Measurements from ENCODE around the gene CXCL8.
"Not testable (repeated sequence)": the region's sequence is repeated elsewhere in the genome, so short reads cannot be mapped to it uniquely, and the experiment has no call there.

Gene CXCL8

DNA sequence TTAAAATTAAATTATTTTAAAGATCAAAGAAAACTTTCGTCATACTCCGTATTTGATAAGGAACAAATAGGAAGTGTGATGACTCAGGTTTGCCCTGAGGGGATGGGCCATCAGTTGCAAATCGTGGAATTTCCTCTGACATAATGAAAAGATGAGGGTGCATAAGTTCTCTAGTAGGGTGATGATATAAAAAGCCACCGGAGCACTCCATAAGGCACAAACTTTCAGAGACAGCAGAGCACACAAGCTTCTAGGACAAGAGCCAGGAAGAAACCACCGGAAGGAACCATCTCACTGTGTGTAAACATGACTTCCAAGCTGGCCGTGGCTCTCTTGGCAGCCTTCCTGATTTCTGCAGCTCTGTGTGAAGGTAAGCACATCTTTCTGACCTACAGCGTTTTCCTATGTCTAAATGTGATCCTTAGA is at the start of gene CXCL8:
Gene CXCL8, plus strand, starts transcription at position 217 of the 426 bp plus-strand sequence. Its CDS starts 90 bp downstream, at position 307.
- no peak for DNase-seq

DNA sequence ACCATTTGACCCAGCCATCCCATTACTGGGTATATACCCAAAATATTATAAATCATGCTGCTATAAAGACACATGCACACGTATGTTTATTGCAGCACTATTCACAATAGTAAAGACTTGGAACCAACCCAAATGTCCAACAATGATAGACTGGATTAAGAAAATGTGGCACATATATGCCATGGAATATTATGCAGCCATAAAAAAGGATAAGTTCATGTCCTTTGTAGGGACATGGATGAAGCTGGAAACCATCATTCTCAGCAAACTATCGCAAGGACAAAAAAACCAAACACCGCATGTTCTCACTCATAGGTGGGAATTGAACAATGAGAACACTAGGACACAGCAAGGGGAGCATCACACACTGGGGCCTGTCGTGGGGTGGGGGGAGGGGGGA is 49.2 kb upstream of the CXCL8 start:
- DNase-seq: not testable (repeated sequence)

DNA sequence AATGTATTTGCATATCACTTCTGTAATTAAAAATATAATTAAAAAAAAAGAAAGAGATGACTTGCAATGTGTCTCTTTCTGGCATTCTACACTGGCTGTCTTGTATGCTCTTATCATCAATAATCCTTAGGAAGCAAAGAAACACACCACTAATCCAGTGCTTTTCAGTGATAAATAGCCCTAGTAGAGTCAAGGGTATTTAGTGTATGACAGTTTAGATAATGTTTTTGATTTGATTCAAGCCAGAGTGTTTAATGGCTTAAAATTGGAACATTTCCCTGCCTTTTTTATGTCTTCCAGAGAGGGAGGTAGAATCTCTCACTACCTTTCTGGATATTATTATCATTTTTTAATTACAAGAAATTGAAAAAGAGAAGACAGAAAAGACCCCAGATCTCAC is 48.6 kb upstream of the CXCL8 start:
- DNase-seq: no peak

DNA sequence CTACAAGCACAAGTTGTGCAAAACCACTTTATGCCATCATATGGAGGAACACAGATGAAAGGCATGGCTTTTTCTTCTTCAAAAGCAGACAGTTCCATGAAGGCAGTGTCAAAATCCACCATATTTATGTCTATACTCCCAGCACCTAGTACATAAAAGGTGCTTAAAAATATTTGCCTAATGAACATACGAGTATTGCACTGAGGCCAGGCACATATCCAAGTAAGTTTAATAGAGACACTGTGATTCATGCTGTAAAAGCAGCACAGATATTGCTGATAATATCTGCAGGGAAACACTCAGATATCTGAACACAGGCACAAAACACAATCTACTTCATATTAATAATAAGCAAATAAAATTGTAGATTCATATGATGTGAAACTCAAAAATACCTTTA is 48.1 kb upstream of the CXCL8 start:
- DNase-seq: no peak

DNA sequence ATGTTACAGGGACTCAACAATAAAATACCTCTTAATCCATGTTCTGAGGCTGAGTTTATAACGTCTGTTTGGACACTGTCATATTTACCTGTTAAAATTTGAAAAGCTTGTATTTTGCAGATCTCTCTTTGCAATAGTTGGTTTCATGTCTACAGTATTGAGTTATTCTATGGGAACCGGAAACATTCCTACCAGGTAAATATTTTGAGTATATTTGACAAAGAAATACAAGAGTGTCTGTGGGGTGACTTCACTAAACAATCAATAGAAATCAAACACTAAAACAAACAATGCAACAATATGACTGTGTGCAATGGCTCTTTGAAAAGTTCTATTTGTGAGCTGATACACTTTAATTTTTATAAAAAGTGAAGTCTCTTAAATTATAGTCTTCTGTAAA is 47.7 kb upstream of the CXCL8 start:
- no peak for DNase-seq

DNA sequence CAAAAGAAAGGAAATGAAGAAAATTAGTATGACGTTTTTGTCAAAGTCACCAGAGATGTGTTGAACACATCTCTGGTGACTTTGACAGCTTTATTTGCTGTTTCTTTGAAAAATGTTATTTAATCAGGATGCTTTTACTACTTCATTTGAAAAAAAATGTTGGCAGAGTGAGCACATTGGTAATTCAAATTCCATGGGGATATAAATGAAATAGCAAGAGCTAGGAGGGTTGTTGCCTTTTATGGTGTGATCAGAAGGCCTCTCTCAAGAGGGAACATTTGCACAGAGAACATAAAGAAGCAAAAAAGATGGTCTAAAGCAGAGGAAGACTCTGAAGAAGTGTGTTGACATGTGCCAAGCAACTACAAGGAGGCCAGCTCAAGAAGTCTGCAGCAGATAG is 46.6 kb upstream of the CXCL8 start:
- no peak for DNase-seq

DNA sequence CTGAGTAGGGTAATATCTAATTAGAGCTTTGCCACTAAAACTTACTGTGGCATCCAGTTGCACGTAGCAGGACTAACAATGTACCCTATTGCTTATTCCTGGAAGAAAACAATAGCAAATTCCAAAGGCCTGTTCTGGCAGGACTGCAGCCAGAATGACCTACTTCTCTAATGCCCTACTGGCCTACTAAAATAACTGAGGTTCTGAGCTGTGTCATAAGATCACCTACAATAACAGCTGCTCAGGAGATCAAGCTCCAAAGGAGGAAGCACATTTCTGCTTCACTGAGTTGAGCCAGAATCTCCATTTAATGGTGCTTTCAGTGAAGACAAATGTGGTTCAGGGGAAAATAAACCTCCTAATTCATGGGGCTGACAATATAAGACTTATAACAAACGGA is 42.2 kb upstream of the CXCL8 start:
- no peak for DNase-seq

DNA sequence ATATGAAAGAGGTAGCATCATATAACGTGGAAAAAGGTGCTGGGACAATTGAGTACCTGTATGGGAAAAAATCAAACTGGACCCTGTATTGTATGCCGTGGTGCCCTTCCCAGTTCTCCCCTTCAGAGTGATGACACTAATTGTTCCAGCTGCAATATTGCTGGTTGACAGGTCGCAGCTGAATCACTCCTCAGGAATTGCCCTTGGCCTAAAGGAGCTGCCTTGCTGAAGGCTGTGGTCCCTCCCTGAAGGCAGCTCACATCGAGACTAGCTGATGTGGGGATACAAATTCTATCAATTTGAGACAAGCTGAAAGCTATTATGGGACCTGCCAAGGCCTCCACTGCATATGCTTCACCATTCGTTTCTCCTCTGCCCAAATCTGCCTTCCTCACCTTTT is 39.3 kb upstream of the CXCL8 start:
- no peak for DNase-seq

DNA sequence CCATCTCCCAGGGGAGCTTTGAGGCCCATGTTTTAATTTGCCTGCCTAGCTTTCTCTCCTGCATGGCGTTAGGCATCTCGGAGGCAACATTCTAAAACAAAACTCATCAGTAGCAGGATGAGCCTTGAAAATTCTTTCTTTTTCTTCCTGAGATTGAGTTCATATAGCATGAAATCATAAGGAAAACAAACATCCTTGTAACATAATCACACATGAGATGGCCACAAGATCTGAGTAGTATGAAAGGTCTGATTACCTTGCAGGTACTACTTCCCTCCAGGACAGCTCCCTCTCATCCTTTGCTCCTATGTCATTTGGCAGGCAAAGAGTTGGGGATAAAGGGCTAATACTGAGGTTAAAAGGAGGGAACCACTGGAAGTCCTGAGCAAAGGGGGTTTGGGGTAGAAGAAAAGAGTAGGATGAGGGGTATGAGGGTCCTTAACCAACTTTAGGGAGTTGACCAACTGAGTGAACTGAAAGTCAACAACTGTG is 37.5 kb upstream of the CXCL8 start:
- DNase-seq: no peak

DNA sequence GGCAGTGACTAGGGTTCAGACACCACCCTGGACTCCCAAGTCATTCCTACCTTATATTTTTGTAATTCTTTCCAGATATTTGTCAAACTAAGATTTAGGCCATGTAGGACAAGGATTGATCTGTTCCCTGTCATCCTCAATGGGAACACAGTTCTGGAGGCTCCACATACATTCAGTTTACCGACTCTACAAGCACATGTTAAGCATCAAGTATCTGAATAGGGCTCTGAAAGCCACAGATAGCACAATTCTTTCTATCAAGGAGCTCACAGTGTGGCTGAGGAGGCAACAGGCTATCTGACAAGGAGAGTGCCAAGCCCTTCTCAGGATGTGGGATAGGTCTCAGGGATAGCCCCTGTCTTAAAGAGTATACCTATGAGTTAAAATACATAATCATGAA is 37.0 kb upstream of the CXCL8 start:
- no peak for DNase-seq

DNA sequence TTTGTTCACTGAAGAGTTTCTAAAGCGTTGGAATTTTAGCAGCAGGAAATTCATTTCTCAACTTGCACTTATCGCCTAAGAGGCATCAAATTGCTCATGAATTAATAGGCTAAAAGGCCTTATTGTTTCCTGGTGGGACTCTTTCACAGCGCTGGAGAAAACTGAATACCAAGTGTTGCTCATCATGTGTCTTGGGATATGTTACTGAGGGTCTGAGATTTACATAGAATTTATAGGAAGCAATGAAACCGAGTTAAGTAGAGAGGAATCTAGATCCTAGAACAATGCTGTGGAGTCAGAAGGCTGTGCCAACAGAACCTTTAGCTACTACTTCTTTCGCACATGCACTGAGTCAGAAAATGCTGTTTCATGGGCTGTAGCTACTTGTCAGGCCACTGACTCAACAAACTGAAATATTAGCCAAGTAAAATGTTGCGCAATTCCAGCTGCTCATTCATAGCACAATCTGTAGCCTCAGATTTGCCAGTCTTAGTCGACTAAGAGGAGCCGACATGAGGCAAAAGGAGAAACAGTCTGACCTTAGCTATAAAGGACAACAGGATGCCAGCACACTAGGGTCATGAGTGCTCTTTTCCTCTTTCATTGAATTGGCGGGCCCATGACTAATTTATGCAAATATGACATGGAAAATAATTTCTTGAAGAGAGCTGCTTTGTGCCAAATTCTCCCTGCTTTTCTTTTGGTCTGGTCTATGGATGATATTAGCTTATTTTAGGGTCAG is 35.9 kb upstream of the CXCL8 start:
- DNase-seq: no peak

DNA sequence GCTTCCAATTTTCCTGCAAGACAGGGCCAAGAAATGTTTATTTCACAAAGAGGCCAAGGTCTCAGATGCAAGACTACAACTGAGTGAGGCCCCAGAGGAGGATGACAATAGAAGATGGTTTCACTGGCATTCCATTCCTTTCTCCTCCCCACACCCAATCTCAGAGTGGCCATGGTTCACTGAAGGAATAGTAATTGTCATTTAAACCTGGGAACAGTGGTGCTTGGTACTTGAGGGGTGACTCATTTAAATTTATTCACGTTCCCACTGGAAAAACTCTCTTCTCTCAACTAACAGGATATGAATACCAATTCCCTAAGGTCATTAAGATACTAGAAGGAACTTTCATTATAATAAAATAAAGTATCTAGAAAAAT is 35.3 kb upstream of the CXCL8 start:
- no peak for DNase-seq

DNA sequence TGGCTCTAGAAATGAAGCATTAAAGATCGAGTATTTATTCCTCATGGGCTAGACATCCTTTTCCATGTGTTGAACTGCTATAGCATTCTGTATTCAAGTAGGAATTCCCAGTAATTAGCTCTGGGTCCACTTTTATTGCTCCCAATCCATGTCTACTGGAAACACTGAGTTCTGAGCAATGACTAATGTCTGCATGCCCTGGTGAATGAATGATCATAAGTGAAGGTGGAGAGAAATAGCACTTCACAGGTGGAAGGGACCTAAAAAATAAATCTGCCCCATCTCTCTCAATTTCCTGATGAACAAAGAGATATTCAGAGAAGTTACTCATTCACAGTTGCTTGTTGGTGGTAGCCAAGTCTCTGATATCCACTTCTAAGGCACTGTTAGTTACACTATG is 34.6 kb upstream of the CXCL8 start:
- no peak for DNase-seq

DNA sequence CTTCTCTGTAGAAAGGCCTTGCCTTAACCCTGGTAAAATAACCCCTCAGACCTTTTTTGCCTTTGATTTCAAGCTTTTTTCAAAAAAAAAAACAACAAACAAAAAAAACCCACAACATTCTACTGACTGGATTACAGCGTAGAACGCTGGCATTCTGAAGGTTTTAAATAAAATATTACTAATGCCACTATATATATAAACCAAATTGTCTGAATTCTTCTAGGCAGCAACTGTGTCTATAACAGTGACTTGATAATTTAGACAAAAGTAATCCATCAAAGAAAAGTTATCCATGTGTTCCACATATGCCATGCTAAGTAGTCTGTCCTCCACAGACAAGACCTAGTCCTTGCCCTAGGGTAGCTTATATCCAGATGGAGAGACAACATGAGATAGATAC is 33.6 kb upstream of the CXCL8 start:
- DNase-seq: no peak

DNA sequence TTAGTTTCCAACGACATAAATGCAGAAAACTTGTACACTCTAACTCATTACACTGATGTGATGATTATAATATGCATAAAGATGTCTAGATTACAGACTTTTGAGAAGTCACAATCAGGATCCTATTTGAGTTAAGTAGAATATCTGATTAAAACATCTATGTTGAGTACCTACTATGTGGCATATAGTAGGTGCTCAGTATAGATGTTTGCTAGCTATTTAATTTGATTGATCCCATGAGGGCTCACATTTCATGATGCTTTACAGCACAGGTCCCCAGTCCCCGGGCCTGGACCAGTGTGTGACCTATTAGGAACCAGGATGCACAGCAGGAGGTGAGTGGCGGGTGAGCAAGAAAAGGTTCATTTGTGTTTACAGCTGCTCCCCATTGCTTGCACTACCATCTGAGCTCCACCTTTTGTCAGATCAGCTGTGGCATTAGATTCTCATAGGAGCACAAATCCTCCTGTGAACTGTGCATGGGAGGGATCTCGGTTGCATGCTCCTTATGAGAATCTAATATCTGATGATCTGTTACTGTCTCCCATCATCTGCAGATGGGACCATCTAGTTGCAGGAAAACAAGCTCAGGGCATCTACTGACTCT is 33.0 kb upstream of the CXCL8 start:
- no peak for DNase-seq

DNA sequence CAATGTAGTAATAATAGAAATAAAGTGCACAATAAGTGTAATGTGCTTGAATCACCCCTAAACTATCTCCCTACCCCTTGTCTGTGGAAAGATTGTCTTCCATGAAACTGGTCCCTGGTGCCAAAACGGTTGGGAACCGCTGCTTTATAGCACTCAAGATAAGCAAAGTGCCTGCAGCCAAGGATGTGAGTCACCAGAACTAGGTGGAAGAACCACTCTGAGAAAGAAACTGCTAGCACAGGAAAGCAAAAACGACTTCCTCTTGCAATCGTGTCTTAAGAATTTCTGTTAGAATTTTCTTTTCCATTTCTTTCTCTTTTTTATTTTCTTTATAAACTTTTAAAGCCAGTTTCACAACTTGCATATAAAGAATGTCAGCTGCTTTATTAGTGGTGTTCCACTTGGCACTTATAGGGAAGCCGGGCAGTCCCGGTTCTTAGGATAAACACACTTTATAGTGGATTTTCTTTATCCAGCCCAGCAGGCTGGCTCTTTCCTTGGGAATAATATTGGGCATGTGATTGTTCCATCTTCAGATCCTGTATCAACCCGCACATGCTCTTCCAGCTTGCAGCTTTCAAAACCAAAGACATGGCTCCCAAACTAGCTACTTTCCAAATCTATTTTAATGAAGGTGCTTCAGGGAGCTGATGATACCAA is 32.3 kb upstream of the CXCL8 start:
- DNase-seq: no peak

DNA sequence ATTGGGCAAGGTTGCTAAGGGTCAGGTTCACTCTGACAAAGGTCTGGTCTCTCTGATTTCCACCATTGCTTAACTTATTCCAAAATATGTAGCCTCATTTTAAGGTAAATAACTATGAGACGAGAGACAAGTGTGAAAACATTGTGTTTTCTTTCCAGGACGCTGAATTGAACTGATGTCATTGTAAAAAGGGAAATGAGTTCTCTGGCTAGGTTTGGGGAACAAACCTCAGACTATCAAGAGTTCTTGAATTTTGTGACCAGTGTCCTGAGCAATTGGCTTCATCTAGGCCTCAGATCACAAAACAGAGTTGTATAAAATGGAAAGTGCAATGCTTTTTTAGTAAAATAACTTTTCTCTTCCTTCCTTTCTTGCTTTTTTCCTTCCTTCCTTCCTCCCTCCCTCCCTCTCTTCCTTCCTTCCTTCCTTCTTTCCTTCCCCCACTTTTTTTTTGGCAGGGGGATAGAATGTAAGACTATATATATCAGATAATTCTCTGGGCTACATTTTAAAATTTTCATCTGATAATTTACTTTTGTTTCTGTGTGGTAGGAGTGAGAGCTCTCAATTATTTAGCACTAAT is 30.8 kb upstream of the CXCL8 start:
- DNase-seq: no peak

DNA sequence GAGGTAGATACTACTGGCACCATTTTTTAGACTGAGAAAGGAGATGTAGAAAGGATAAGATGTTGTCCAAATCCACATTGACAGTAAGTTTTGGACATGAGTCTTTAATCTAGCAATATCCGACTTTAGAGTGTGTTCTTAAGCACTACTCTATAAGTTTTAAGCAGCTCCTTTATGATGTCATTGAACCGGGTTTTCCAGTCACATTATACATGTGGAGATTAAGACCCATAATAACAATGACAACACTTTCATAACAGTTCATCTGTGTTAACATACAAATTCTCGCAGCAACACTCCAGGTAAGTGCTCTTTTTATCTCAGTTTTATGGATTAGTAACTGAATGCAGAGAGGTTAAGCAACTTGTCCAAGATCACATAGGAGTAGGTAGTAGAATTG is 30.3 kb upstream of the CXCL8 start:
- DNase-seq: no peak

DNA sequence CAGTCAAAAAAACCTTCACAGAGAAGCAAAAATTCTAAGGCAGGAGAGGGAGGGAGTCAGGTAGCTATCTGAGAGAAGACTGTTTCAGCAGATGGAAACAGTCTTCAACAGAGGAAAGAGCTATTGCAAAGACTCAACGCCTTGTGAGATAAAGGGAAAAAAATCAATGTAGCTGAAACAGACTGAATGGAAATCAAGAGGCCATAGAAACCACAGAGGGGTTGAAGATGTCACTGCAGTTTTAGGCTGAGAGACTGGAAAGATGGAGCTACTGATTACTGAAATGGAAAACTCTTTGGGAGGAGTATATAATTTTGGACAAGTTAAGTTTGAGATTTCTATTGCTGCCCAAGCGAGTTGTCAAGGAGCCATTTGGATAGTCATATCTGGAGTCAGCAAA is 28.4 kb upstream of the CXCL8 start:
- no peak for DNase-seq

DNA sequence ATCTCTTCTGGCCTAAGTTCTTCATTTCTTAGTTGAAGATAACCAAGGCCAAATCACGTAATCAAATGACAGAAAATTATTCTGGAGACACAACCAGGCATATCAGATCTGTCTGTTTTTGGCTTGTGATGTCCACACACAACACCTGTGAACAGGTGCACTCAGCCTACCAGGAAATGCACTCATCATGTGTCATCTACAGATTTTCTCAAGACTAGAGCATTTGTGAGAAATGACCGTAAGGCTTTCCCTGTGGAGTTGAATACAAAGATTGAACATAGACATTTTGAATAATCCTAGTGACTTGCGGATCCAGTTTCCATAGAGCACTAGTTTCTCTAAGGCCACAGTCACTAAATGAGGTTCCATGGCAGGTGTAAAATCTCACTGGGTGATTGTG is 26.7 kb upstream of the CXCL8 start:
- no peak for DNase-seq

DNA sequence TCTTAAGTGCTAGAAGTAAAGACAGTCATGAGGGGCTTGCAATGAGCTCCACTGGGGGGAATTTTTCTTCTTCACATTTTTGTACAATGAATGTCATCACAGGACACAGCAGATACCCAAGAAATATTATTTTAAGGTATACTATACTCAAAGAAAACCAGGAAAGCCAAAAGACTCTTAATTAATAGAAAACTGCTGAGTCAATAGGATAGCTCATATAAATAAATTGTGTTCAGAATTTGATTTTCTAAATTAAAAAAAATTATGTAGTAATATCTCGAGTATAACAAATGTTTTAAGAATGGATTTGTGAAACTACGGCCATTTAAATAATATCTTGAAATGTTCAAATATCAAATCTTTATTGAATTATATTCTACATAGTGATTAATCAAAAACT is 25.7 kb upstream of the CXCL8 start:
- DNase-seq: no peak

DNA sequence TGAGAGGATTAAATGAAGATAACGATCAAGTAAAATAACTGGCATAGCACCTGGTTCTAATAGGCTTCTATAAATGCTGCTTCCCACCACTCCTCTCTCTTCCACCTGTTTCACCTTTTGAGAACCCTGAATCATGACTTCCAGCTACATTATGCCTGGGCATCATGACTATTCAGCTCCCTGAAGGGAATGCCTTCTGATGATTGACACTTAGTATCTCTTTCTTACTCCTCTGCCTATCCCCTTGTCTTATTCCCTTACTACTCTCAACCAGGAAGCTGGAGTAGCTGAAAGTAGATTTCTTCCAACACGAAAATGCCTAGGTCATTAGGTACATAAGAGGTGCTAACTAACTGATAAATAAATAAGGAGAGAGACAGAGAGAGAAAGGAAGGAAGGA is 24.7 kb upstream of the CXCL8 start:
- no peak for DNase-seq

DNA sequence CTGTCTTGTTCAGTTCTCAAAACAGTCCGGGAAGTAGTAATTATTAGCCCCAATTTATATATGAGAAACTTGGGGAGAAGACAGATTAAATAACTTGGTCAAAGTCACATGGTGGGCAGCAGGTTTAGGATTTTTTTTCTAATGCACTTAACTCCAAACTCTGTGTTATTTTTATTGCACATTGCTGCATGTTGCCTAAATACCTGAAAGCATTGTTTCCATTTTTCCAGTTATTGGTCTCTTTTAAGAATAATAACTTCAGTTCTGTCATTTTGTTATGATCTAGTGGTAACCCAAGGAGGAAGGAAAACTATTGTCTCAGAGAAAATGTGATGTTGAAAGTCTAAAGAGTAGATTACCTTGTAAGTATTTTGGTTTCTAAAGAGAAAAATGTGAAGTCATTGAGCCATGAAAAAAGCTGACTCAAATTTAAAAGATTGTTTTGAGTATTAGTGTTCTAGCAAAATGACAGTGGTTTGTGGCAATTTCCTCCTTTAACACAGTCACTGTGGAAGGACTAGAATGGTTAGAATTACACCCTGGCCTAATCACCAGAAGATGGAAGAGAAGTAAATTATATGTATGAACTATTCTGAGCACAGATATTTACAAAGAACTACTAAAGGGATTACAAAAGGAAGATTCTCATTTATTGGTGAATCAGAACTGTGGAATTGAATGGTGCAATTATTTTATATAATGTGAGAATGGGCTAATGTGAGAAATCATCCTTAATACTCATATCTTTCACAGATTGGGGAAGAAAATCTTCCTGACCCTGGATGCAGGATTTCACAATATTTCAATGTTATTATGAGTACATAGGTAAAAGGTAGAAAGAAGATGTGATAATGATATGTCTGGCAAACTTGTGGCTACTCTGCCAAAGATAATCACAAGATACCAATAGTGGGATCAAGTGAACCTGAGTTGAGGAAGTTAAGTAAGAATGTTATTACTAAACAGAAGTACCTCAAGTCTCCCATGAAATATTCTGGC is 21.7 kb upstream of the CXCL8 start:
- no peak for DNase-seq

Data from activated gamma-delta T cell treated with Interleukin-2 at 50 U/mL for 16 hours (primary cell).